Hepatocyte (in vitro differentiated cells): Measurements from ENCODE around the gene FOCAD. TPM values are rescaled to one million over a fixed set of nuclear protein-coding genes. Genes with fewer than 3 reads are reported as not detected.

Experiments used
- DNase-seq: peaks from one replicate; pipeline ENCODE4 v3.0.0-alpha.2; 2016; ENCODE audit warnings: low spot score
- H2AFZ ChIP-seq: fragments of 200-600 bp; sonication (generic); 2 replicates; pipeline ENCODE4 v1.6.0; 2016; ENCODE audit warnings: antibody characterized with exemption, mild to moderate bottlenecking
- H3K27ac ChIP-seq: fragments of 200-600 bp; sonication (generic); 2 replicates; pipeline ENCODE4 v1.5.1; 2016; ENCODE audit warnings: mild to moderate bottlenecking
- H3K27me3 ChIP-seq: fragments of 200-600 bp; sonication (generic); 2 replicates; pipeline ENCODE4 v1.6.1; 2016
- H3K36me3 ChIP-seq: fragments of 200-600 bp; sonication (generic); replicated peaks from 2 replicates; pipeline ENCODE4 v1.5.1; 2016; ENCODE audit warnings: low read depth; ENCODE audit not compliant: insufficient read depth
- H3K4me1 ChIP-seq: fragments of 200-600 bp; sonication (generic); 2 replicates; pipeline ENCODE4 v1.5.1; 2016; ENCODE audit warnings: mild to moderate bottlenecking, moderate library complexity; ENCODE audit not compliant: insufficient read depth
- H3K4me2 ChIP-seq: fragments of 200-600 bp; sonication (generic); 2 replicates; pipeline ENCODE4 v1.6.0; 2016
- H3K4me3 ChIP-seq: fragments of 200-600 bp; sonication (generic); 2 replicates; pipeline ENCODE4 v1.5.1; 2016; ENCODE audit warnings: mild to moderate bottlenecking
- H3K79me2 ChIP-seq: fragments of 200-600 bp; sonication (generic); 2 replicates; pipeline ENCODE4 v1.6.0; 2017; ENCODE audit warnings: mild to moderate bottlenecking
- H3K9me2 ChIP-seq: fragments of 200-600 bp; sonication (generic); replicated peaks from 2 replicates; pipeline ENCODE4 v1.6.0; 2017; ENCODE audit warnings: mild to moderate bottlenecking; ENCODE audit not compliant: insufficient read depth
- H3K9me3 ChIP-seq: fragments of 200-600 bp; sonication (generic); 2 replicates; pipeline ENCODE4 v1.5.1; 2016; ENCODE audit warnings: low read depth, mild to moderate bottlenecking
- H4K20me1 ChIP-seq: fragments of 200-600 bp; sonication (generic); 2 replicates; pipeline ENCODE4 v1.6.0; 2016; ENCODE audit warnings: mild to moderate bottlenecking; ENCODE audit not compliant: insufficient read depth, poor library complexity, severe bottlenecking
- EZH2 ChIP-seq: fragments of 200-600 bp; sonication (generic); IDR thresholded peaks from 2 replicates; pipeline ENCODE4 v1.6.1; 2016; ENCODE audit warnings: antibody characterized with exemption, mild to moderate bottlenecking, borderline replicate concordance
- EZH2phosphoT487 ChIP-seq: fragments of 200-600 bp; sonication (generic); IDR thresholded peaks from one replicate; pipeline ENCODE4 v1.6.1; 2018; ENCODE audit warnings: antibody characterized with exemption, mild to moderate bottlenecking, low read depth, moderate library complexity; ENCODE audit not compliant: unreplicated experiment, severe bottlenecking
- WGBS: methylation state at CpG from one replicate; pipeline ENCODE4 v1.1.6; 2016; ENCODE audit warnings: low lambda C conversion rate; ENCODE audit errors: missing lambda C conversion rate; 5-methylcytosine and 5-hydroxymethylcytosine counted together
- polyA plus RNA-seq: library from polyadenylated mRNA; unstranded; fragments of >200 nt; fragmentation: Nextera tagmentation; extraction: Ambion mirVana; gene quantifications from 2 replicates; pipeline ENCODE4 v1.2.1, GENCODE V29; 2016
- total RNA-seq: library from RNA; depleted of rRNA; stranded (reverse); fragments of >200 nt; gene quantifications from 2 replicates; pipeline ENCODE4 v1.2.3, GENCODE V29; 2014
- TF ChIP-seq, protein P1 (sequence below): fragments of 200-600 bp; sonication (generic); IDR thresholded peaks from 2 replicates; pipeline ENCODE4 v1.5.1; 2016; ENCODE audit warnings: antibody characterized with exemption, mild to moderate bottlenecking; ENCODE audit not compliant: poor library complexity

FOCAD gene
- total and polyA plus RNA-seq, 2 experiments from 2014 or later: 21.7 to 54.1 TPM

DNA sequence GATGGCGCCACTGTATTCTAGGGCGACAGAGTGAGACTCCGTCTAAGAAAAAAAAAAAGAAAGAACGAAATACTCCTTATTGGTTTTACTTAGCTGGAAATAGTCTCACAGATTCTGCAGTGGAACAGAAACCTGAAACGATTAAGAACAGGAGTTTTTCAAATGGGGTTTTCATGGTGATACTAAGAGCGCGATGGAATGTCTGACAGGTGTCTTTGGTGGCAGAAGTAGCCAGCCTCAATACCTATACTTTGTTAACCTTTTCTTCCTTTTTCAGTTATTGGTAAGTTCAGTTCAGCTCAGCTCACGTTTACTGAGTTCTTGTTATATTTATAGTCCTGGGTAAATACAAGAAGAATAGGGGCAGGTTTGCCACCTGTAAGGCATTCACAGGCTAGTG is 123.9 kb downstream of the FOCAD start:
- Histone ChIP-seq H4K20me1 (no peaks in the 10 kb centered on the region), H3K4me3 (no peak overlapping the region), H3K27me3 (no peaks in the 10 kb centered on the region), H3K9me3 (no peaks in the 10 kb centered on the region), H3K36me3 (no peaks in the 10 kb centered on the region), H3K9me2 (no peaks in the 10 kb centered on the region), H2AFZ (no peak overlapping the region), H3K4me2 (no peak overlapping the region), H3K4me1 (no peaks in the 10 kb centered on the region), H3K27ac (no peak overlapping the region), H3K79me2 (no peaks in the 10 kb centered on the region)
- WGBS: 83% methylated on average over 8 of the region's 8 CpGs
- no peak for DNase-seq
- TF ChIP-seq EZH2phosphoT487 (no peak), EZH2 (no peak)
- TF ChIP-seq, protein P1, sequence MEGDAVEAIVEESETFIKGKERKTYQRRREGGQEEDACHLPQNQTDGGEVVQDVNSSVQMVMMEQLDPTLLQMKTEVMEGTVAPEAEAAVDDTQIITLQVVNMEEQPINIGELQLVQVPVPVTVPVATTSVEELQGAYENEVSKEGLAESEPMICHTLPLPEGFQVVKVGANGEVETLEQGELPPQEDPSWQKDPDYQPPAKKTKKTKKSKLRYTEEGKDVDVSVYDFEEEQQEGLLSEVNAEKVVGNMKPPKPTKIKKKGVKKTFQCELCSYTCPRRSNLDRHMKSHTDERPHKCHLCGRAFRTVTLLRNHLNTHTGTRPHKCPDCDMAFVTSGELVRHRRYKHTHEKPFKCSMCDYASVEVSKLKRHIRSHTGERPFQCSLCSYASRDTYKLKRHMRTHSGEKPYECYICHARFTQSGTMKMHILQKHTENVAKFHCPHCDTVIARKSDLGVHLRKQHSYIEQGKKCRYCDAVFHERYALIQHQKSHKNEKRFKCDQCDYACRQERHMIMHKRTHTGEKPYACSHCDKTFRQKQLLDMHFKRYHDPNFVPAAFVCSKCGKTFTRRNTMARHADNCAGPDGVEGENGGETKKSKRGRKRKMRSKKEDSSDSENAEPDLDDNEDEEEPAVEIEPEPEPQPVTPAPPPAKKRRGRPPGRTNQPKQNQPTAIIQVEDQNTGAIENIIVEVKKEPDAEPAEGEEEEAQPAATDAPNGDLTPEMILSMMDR: no peak

DNA sequence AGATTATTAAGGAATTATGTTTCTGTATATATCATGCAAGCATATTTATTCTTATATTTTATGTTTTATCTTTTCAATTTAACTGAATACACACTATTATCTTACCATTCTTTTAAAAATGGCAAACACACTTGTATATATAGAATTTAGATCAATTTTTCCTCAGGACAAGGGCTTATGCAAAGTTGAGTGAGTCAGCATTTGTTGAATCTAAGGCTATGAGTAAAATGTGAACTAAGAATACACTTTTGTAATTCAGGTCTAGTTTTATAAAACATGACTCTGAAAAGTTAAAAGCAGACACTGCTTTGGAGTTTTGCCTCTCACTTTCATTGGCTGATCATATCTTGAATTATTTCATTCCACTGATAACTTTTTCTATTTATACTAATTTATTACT is 127.8 kb downstream of the FOCAD start:
- Histone ChIP-seq H3K4me1 (peaks cover 7% of the 10 kb centered on the region), H3K9me3 (no peaks in the 10 kb centered on the region), H3K36me3 (no peaks in the 10 kb centered on the region), H2AFZ (no peak overlapping the region), H3K4me3 (no peak overlapping the region), H3K4me2 (no peak overlapping the region), H3K27ac (no peak overlapping the region), H3K9me2 (no peaks in the 10 kb centered on the region), H3K27me3 (no peaks in the 10 kb centered on the region), H4K20me1 (no peaks in the 10 kb centered on the region), H3K79me2 (no peaks in the 10 kb centered on the region)
- DNase-seq: no peak
- TF ChIP-seq EZH2 (no peak), EZH2phosphoT487 (no peak)
- TF ChIP-seq, protein P1: no peak

DNA sequence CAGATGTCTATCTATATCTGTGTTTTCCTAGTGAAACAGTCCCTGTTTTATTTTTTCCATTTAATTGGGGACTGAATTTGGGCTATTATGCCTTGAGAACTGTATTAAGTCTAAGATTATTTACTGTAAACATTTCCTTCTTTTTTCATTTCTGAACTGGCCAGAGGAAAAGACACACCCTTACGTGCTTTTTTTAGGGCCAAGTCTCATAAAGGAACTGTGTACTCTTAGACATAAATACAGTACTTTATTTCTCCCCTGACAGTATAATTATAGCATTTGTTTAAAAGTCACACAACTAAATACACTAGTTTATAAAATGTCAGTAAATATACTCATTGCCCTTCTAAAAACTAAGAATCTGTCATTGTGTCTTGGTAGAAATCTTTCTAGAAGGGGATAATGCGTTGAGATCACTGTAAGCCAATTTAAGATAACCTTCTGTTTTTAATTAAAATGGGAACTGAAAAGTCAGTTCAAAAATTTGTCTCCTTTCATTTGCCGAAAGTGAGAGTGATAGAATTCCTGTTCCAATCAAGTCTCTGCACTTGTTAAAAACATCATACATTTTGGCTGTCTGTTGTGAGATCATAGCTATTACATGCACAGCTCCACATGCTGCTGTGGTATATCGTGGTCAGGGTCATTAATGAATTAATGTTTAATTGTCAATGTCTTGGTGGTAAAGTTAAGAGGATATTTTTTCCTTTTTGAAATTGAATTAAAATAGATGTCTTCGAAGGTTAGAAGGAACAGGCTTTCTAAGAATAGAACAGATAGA is 132.1 kb downstream of the FOCAD start:
- Histone ChIP-seq H2AFZ (no peak overlapping the region), H3K36me3 (no peaks in the 10 kb centered on the region), H4K20me1 (no peaks in the 10 kb centered on the region), H3K79me2 (no peaks in the 10 kb centered on the region), H3K9me3 (no peaks in the 10 kb centered on the region), H3K4me3 (no peak overlapping the region), H3K27ac (no peak overlapping the region), H3K27me3 (no peaks in the 10 kb centered on the region), H3K4me2 (no peak overlapping the region), H3K4me1 (peaks cover 7% of the 10 kb centered on the region), H3K9me2 (no peaks in the 10 kb centered on the region)
- 69% methylated on average over 5 of the region's 5 CpGs for WGBS
- no peak for DNase-seq
- TF ChIP-seq EZH2phosphoT487 (no peak), EZH2 (no peak)
- TF ChIP-seq, protein P1: no peak

DNA sequence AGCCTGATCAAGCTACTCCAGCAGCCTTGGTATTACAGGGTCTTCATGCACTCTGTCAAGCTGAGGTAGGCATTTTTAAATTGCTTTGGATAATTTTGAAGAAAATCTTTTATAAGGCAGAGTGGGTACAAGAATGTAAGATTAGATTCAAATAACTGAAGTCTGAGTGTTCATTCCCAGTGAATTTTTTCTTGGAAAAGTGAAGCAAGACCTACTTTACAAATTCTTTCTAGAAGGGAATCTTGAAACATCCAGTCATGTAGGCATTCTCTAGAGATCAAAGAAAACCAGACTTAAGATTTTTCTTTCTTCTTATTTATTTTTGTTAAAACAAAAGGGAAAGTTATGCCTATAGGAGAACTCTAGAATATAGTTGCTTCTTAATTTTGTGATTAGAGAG is 139.0 kb downstream of the FOCAD start:
- Histone ChIP-seq H3K9me3 (no peaks in the 10 kb centered on the region), H3K27me3 (no peaks in the 10 kb centered on the region), H3K27ac (no peak overlapping the region), H2AFZ (no peak overlapping the region), H3K4me1 (no peaks in the 10 kb centered on the region), H3K4me2 (no peak overlapping the region), H3K9me2 (no peaks in the 10 kb centered on the region), H3K79me2 (no peaks in the 10 kb centered on the region), H4K20me1 (no peaks in the 10 kb centered on the region), H3K4me3 (no peak overlapping the region), H3K36me3 (no peaks in the 10 kb centered on the region)
- no peak for DNase-seq
- TF ChIP-seq, protein P1: no peak
- TF ChIP-seq EZH2phosphoT487: no peak
- TF ChIP-seq EZH2: no peak
